COR-L47 (cell line): Measurements from ENCODE around the gene CLIC1.

Experiments
- DNase-seq: peaks from one replicate; lab custom pipeline; 2025; lab: John Stamatoyannopoulos, UW

Gene CLIC1

GRCh38 chr6:31701666-31702404 lies 34.5 kb downstream of the CLIC1 start:
- DNase-seq: no peak

GRCh38 chr6:31700740-31701401 lies 35.5 kb downstream of the CLIC1 start:
- no peak for DNase-seq

GRCh38 chr6:31697555-31697954 lies 38.8 kb downstream of the CLIC1 start:
- DNase-seq: no peak

- DNase-seq: no peak
These were observed 42.8 kb downstream of the CLIC1 start for GRCh38 chr6:31693535-31693934.

- no peak for DNase-seq
These were observed 43.4 kb downstream of the CLIC1 start for GRCh38 chr6:31692886-31693285.

- DNase-seq: no peak
These were observed 44.0 kb downstream of the CLIC1 start for GRCh38 chr6:31692353-31692752.

- no peak for DNase-seq
These were observed 44.7 kb downstream of the CLIC1 start for GRCh38 chr6:31691564-31692108.

- DNase-seq: no peak
These were observed 45.3 kb downstream of the CLIC1 start for GRCh38 chr6:31691078-31691463.

GRCh38 chr6:31690231-31691077 lies 45.9 kb downstream of the CLIC1 start:
- no peak for DNase-seq

- no peak for DNase-seq
These were observed 46.9 kb downstream of the CLIC1 start for GRCh38 chr6:31689249-31690110.

GRCh38 chr6:31687860-31688693 lies 48.3 kb downstream of the CLIC1 start:
- DNase-seq: no peak

- DNase-seq: no peak
These were observed 49.0 kb downstream of the CLIC1 start for GRCh38 chr6:31687321-31687720.

GRCh38 chr6:31686483-31686882 lies 49.8 kb downstream of the CLIC1 start:
- DNase-seq: no peak

- no peak for DNase-seq
These were observed 52.7 kb downstream of the CLIC1 start for GRCh38 chr6:31683591-31683990.

- peak; percentile 60 for DNase-seq
These were observed 55.1 kb downstream of the CLIC1 start for GRCh38 chr6:31681135-31681671.
